K562 (cell line): Measurements from ENCODE around the gene SLX9. TPM values are rescaled to one million over a fixed set of nuclear protein-coding genes. Genes with fewer than 3 reads are reported as not detected.

Experiments
- ATAC-seq: fragments of 200-7000 bp; cut with Tn5 transposase; 3 replicates; pipeline ENCODE4 v1.9.1; 2020; ENCODE audit warnings: moderate library complexity
- BruUV-seq: library from RNA; stranded (reverse); fragments of 400-500 nt; replicated peaks from 2 replicates; lab custom pipeline; 2021; lab: Mats Ljungman, UMichigan
- CTCF ChIA-PET: fragments of 300-600 bp; formaldehyde crosslinking; extraction: SDS; loops from one replicate; lab custom pipeline; 2021; ENCODE audit warnings: low intra/inter-chr PET ratio; lab: Yijun Ruan, JAX
- POLR2A ChIA-PET: fragments of 300-600, 350-650 bp; sonication (Branson Sonifier 250); formaldehyde crosslinking; extraction: SDS; loops from one replicate; lab custom pipeline; 2021; ENCODE audit warnings: antibody characterized with exemption, inconsistent platforms; lab: Yijun Ruan, JAX
- DNase-seq, 4 experiments: peaks; one replicate each; pipeline versions ENCODE4 v3.0.0 to v3.0.0-alpha.2; 2011 to 2018; ENCODE audit warnings: low spot score in 3 of 4, mixed read lengths in 3 of 4; ENCODE audit errors: extremely low read depth in 1 of 4
- FAIRE-seq: peaks from 2 replicates; lab custom pipeline; 2011; peaks lifted over from hg19 to GRCh38; lab: Jason Lieb, UNC
- H2AFZ ChIP-seq: 2 replicates; pipeline ENCODE4 v1.6.0; 2011; ENCODE audit warnings: low read depth, low read length, control low read depth, inconsistent platforms
- H3K27ac ChIP-seq: fragments of 200-600 bp; 3 replicates; pipeline ENCODE4 v1.8.0; 2011; ENCODE audit warnings: low read depth, mild to moderate bottlenecking, control low read depth, inconsistent platforms, low read length, moderate library complexity, mixed read lengths; ENCODE audit errors: extremely low read depth
- H3K27me3 ChIP-seq, 2 experiments: fragments of 300-600 bp in 1 of 2; 2 replicates in 1 of 2; 3 replicates in 1 of 2; pipeline versions ENCODE4 v1.6.0 to v1.8.0; 2011; ENCODE audit warnings: inconsistent platforms in 2 of 2, low read length in 2 of 2, mild to moderate bottlenecking in 1 of 2, mixed read lengths in 1 of 2, moderate library complexity in 1 of 2; ENCODE audit not compliant: control insufficient read depth in 2 of 2, insufficient read depth in 2 of 2
- H3K36me3 ChIP-seq: fragments of 300-600 bp; 3 replicates; pipeline ENCODE4 v1.8.0; 2011; ENCODE audit warnings: mild to moderate bottlenecking, low read length, inconsistent platforms; ENCODE audit not compliant: control insufficient read depth, insufficient read depth
- H3K4me1 ChIP-seq, 2 experiments: fragments of 200-600 bp in 1 of 2; replicated peaks in 1 of 2; 2 replicates in 1 of 2; 3 replicates in 1 of 2; pipeline versions ENCODE4 v1.5.1 to v1.8.0; 2011; ENCODE audit warnings: inconsistent platforms in 2 of 2, low read length in 2 of 2, mild to moderate bottlenecking in 1 of 2, mixed read lengths in 1 of 2, moderate library complexity in 1 of 2; ENCODE audit not compliant: control insufficient read depth in 2 of 2, insufficient read depth in 2 of 2
- H3K4me2 ChIP-seq: 2 replicates; pipeline ENCODE4 v1.6.1; 2011; ENCODE audit warnings: low read length, control low read depth, inconsistent platforms, mixed read lengths; ENCODE audit not compliant: insufficient read depth
- H3K4me3 ChIP-seq: fragments of 200-600 bp; sonication (generic), shearing (Covaris generic); 2 replicates; pipeline ENCODE4 v1.5.1; 2016; ENCODE audit warnings: control low read depth, inconsistent platforms
- H3K79me2 ChIP-seq: fragments of 200-600 bp; 3 replicates; pipeline ENCODE4 v1.8.0; 2011; ENCODE audit warnings: low read length, inconsistent platforms; ENCODE audit not compliant: control insufficient read depth, insufficient read depth
- H3K9ac ChIP-seq, 2 experiments: 2 replicates each; pipeline versions ENCODE4 v1.6.0 to v1.6.1; 2011; ENCODE audit warnings: low read depth in 2 of 2, low read length in 2 of 2, control low read depth in 1 of 2, inconsistent platforms in 1 of 2, mild to moderate bottlenecking in 1 of 2, mixed read lengths in 1 of 2; ENCODE audit not compliant: insufficient read depth in 1 of 2
- H3K9me1 ChIP-seq: one replicate; pipeline ENCODE4 v1.6.0; 2011; ENCODE audit warnings: inconsistent platforms, mild to moderate bottlenecking, low read length, moderate library complexity; ENCODE audit not compliant: control insufficient read depth, insufficient read depth
- H3K9me3 ChIP-seq: replicated peaks from 2 replicates; pipeline ENCODE4 v1.5.1; 2011; ENCODE audit warnings: low read depth, low read length, inconsistent platforms; ENCODE audit not compliant: control insufficient read depth, insufficient read depth
- H4K20me1 ChIP-seq: replicated peaks from 2 replicates; pipeline ENCODE4 v1.6.1; 2011; ENCODE audit warnings: low read length, inconsistent platforms, mixed read lengths; ENCODE audit not compliant: control insufficient read depth, insufficient read depth
- CTBP1 ChIP-seq: fragments of 450-650 bp; IDR thresholded peaks from 2 replicates; pipeline ENCODE4 v1.6.1; 2016; ENCODE audit warnings: borderline replicate concordance
- HNRNPK ChIP-seq: fragments of 200-400 bp; formaldehyde crosslinking; IDR thresholded peaks from one replicate; pipeline ENCODE4 v1.6.1; 2018; ENCODE audit warnings: mild to moderate bottlenecking, low read depth, low read length; ENCODE audit not compliant: poor library complexity, severe bottlenecking
- JUNB ChIP-seq: fragments of 450-650 bp; formaldehyde crosslinking; conservative IDR thresholded peaks from 2 replicates; pipeline ENCODE4 v1.4.0; 2020; ENCODE audit warnings: mild to moderate bottlenecking
- KDM5B ChIP-seq: fragments of 200-600 bp; sonication (generic); IDR thresholded peaks from 2 replicates; pipeline ENCODE4 v1.6.1; 2012; ENCODE audit warnings: low read depth, mild to moderate bottlenecking, moderate library complexity, low read length, control low read depth, inconsistent platforms; ENCODE audit not compliant: insufficient replicate concordance
- MEIS2 ChIP-seq: fragments of 450-650 bp; IDR thresholded peaks from 2 replicates; pipeline ENCODE4 v1.6.1; 2014; ENCODE audit warnings: mild to moderate bottlenecking; ENCODE audit not compliant: partially characterized antibody
- SAP30 ChIP-seq: fragments of 200-600 bp; sonication (generic); IDR thresholded peaks from 2 replicates; pipeline ENCODE4 v1.6.1; 2012; ENCODE audit warnings: borderline replicate concordance, low read depth, mild to moderate bottlenecking, moderate library complexity, low read length, control low read depth, inconsistent platforms; ENCODE audit not compliant: insufficient read depth, poor library complexity, severe bottlenecking
- SRSF7 ChIP-seq: fragments of 200-400 bp; formaldehyde crosslinking; optimal IDR thresholded peaks from 2 replicates; pipeline ENCODE3; 2017; ENCODE audit warnings: mild to moderate bottlenecking, low read depth, low read length
- ZBTB7A ChIP-seq: IDR thresholded peaks from 2 replicates; pipeline ENCODE4 v1.6.1; 2011; ENCODE audit warnings: low read depth, mild to moderate bottlenecking, low read length, moderate library complexity, borderline replicate concordance; ENCODE audit not compliant: control insufficient read depth
- ZKSCAN1 ChIP-seq: fragments of 150-350 bp; IDR thresholded peaks from 2 replicates; pipeline ENCODE4 v1.6.1; 2016; ENCODE audit warnings: low read depth, low read length
- ZNF785 ChIP-seq: fragments of 250-450 bp; sonication (Bioruptor Pico); IDR thresholded peaks from 2 replicates; pipeline ENCODE4 v1.4.0; 2020; ENCODE audit warnings: mild to moderate bottlenecking
- ZZZ3 ChIP-seq: fragments of 450-650 bp; IDR thresholded peaks from 2 replicates; pipeline ENCODE4 v1.6.1; 2016; ENCODE audit warnings: antibody characterized with exemption, mild to moderate bottlenecking, moderate library complexity
- WGBS: fragments of 100-300 bp; shearing (Covaris generic); methylation state at CpG from one replicate; pipeline ENCODE4 v1.1.6; 2016; ENCODE audit warnings: low coverage, mixed read lengths; ENCODE audit not compliant: insufficient coverage; ENCODE audit errors: missing lambda C conversion rate; 5-methylcytosine and 5-hydroxymethylcytosine counted together
- in situ Hi-C: fragments of 300-500 bp; cut with MboI; formaldehyde crosslinking; loops from 4 replicates; pipeline ENCODE4 v1.15.0; 2018; ENCODE audit warnings: inconsistent platforms, mixed read lengths
- intact Hi-C: fragments of 100-400 bp; cut with micrococcal nuclease; formaldehyde crosslinking; loops from 2 replicates; pipeline ENCODE4 v1.14.2; 2022
- polyA plus RNA-seq, 8 experiments: library from polyadenylated mRNA; depleted of rRNA in 4 of 8; stranded (reverse) in 5 of 8; unstranded in 3 of 8; fragments of >200 nt; fragmentation: Nextera tagmentation in 2 of 8; fragmentation: Illumina TruSeq in 1 of 8; extraction: Ambion mirVana in 2 of 8; extraction: Trizol in 1 of 8; gene quantifications; 2 replicates each; pipeline versions ENCODE4 v1.2.1 to v1.2.3, GENCODE V29; 2011 to 2014; ENCODE audit warnings: inconsistent platforms in 1 of 8, missing spikeins in 1 of 8
- total RNA-seq, 7 experiments: library from RNA; depleted of rRNA in 6 of 7; stranded (reverse); fragments of >200 nt in 6 of 7; fragmentation: Illumina TruSeq in 2 of 7; extraction: Trizol in 2 of 7; gene quantifications; 2 replicates each; pipeline versions ENCODE4 v1.2.1 to v1.2.3, GENCODE V29; 2011 to 2021; ENCODE audit warnings: low replicate concordance in 1 of 7

Gene SLX9
- total and polyA plus RNA-seq, 9 of the 15 experiments (the other 6 are each of a cell fraction or from before 2014, with no cell fraction given) = 1.2 to 75.5 (median 16.5) TPM

DNA sequence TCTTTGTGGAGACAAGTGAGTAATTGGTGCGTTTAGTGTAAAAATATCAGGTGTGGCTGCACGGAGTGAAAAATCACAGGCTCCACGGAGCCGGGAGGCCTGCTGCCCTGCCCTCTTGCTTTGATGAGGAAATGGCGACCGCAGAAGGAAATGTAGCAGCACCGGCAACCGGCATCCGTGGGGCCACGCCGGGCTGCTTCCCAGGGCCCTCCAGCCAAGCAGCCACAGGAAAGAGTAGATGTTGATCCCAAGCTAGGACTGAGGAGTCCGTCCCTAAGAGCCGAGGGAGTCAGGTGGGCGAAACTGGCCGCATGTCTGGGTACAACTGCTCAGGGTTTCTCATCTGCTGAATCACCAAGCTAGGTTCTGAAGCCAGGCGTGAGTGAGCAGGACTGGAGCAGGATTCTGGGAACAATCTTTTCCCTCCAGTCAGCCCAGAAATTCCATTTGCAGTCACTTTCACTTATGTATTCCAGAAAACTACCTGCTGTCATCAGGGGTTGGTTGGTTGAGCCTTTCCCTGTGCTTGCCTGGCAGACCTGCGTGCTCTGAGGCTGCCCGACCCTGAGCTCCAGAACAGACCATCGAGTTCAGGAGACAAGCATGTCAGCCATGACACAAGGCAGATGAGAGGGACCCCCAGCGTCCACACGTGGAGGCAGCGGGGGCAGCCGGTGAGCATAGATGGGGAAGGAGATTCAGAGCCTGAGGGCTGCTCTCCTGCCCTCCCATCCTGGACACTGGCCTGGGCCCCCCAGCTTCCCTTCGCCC, 13.3 kb upstream of the SLX9 start:
- Histone ChIP-seq H2AFZ (peak overlapping the region; percentile 68), H3K9me1 (peaks cover 3% of the 10 kb centered on the region), H3K36me3 (no peaks in the 10 kb centered on the region), H3K27me3 (peaks cover 34 to 58% of the 10 kb centered on the region in 2 experiments; a peak in 4 of 5 replicates), H3K4me3 (no peak overlapping the region), H3K9me3 (no peaks in the 10 kb centered on the region), H3K79me2 (no peaks in the 10 kb centered on the region), H3K9ac (peak overlapping the region in 1 of 2 experiments; percentile 42; a peak in 1 of 4 replicates), H3K4me2 (peak overlapping the region; percentile 23; the same call in 1 of the 2 replicates), H3K27ac (no peak overlapping the region), H3K4me1 (peaks cover 8 to 21% of the 10 kb centered on the region in 2 experiments; a peak in 4 of 5 replicates), H4K20me1 (no peaks in the 10 kb centered on the region)
- intact Hi-C loops = loop anchor here (10.0 kb wide), 1 partner anchor 412 kb away; no protein-coding TSS in a partner anchor
- ATAC-seq (no peak; the same call in 2 of the 3 replicates), DNase-seq (no peak), FAIRE-seq (no peak)
- ChIA-PET POLR2A (interaction anchor here (0.6 to 1.1 kb wide), 3 partner anchors 110 to 135 kb away, joined by 3 read pairs; no protein-coding TSS in a partner anchor), CTCF (interaction anchor here (0.7 kb wide), 1 partner anchor 40 kb away, joined by 4 read pairs; no protein-coding TSS in a partner anchor)
- 28% methylated on average over 24 of the region's 24 CpGs for WGBS
- no peak for TF ChIP-seq CTBP1
- no peak for TF ChIP-seq JUNB (CRISPR knock-in tag)
- TF ChIP-seq ZKSCAN1 = no peak
- no peak for TF ChIP-seq MEIS2
- BruUV-seq = no TSS peak
- in situ Hi-C loops = no loop called here

GRCh38 chr21:44927259-44927586, 12.6 kb upstream of the SLX9 start:
- in situ Hi-C loops = no loop called here
- no peak overlapping the region for H3K9ac ChIP-seq
- H2AFZ ChIP-seq = no peak overlapping the region
- H3K27ac ChIP-seq = no peak overlapping the region
- no TSS peak for BruUV-seq
- H3K4me1 ChIP-seq = peaks cover 8 to 28% of the 10 kb centered on the region in 2 experiments; a peak in 4 of 5 replicates
- TF ChIP-seq HNRNPK (no peak), SAP30 (no peak), KDM5B (peak; percentile 35), ZNF785 (CRISPR knock-in tag) (no peak), SRSF7 (no peak), ZZZ3 (no peak), ZBTB7A (peak; percentile 7)
- CTCF ChIA-PET = no interaction called here
- H3K9me3 ChIP-seq = no peaks in the 10 kb centered on the region
- intact Hi-C loops = loop anchor here (10.0 kb wide), 1 partner anchor 412 kb away; no protein-coding TSS in a partner anchor
- no peaks in the 10 kb centered on the region for H4K20me1 ChIP-seq
- POLR2A ChIA-PET = interaction anchor here (0.6 kb wide), 2 partner anchors 109 to 135 kb away, joined by 3 read pairs; no protein-coding TSS in a partner anchor
- no peaks in the 10 kb centered on the region for H3K36me3 ChIP-seq
- FAIRE-seq (no peak), DNase-seq (no peak), ATAC-seq (no peak)
- 5% methylated on average over 4 of the region's 4 CpGs for WGBS
- H3K4me3 ChIP-seq = no peak overlapping the region
- no peak overlapping the region for H3K4me2 ChIP-seq
- no peaks in the 10 kb centered on the region for H3K79me2 ChIP-seq
- H3K9me1 ChIP-seq = peaks cover 3% of the 10 kb centered on the region
- H3K27me3 ChIP-seq = peaks cover 33 to 55% of the 10 kb centered on the region in 2 experiments
